Brain pericyte (primary cell): Measurements from ENCODE around the gene RDX.
"Not testable (repeated sequence)": the region's sequence is repeated elsewhere in the genome, so short reads cannot be mapped to it uniquely, and the experiment has no call there.

Experiments
- DNase-seq: peaks from one replicate; pipeline ENCODE4 v3.0.0-alpha.2; 2012; ENCODE audit warnings: low read depth, low spot score

RDX gene

GRCh38 chr11:110200241-110200640 lies 96.2 kb downstream of the RDX start:
- no peak for DNase-seq

GRCh38 chr11:110199184-110199981 lies 97.0 kb downstream of the RDX start:
- no peak for DNase-seq

- DNase-seq, result no peak
Observed at GRCh38 chr11:110198031-110198729, 98.2 kb downstream of the RDX start.

GRCh38 chr11:110196884-110197420 lies 99.5 kb downstream of the RDX start:
- DNase-seq, result no peak

GRCh38 chr11:110196241-110196754 lies 100.1 kb downstream of the RDX start:
- DNase-seq, result no peak

GRCh38 chr11:110194211-110194766 lies 102.1 kb downstream of the RDX start:
- DNase-seq, result not testable (repeated sequence)

GRCh38 chr11:110192604-110193282 lies 103.7 kb downstream of the RDX start:
- DNase-seq, result not testable (repeated sequence)

- DNase-seq, result no peak
Observed at GRCh38 chr11:110190885-110191284, 105.5 kb downstream of the RDX start.

GRCh38 chr11:110187731-110188130 lies 108.7 kb downstream of the RDX start:
- DNase-seq, result no peak

GRCh38 chr11:110186867-110187266 lies 109.5 kb downstream of the RDX start:
- DNase-seq, result no peak

- no peak for DNase-seq
Observed at GRCh38 chr11:110186456-110186855, 110.0 kb downstream of the RDX start.

GRCh38 chr11:110185599-110185998 lies 110.8 kb downstream of the RDX start:
- no peak for DNase-seq

- peak; percentile 56 for DNase-seq
Observed at GRCh38 chr11:110185121-110185591, 111.3 kb downstream of the RDX start.

- no peak for DNase-seq
Observed at GRCh38 chr11:110184456-110184855, 112.0 kb downstream of the RDX start.

- DNase-seq, result no peak
Observed at GRCh38 chr11:110182886-110183285, 113.5 kb downstream of the RDX start.

- DNase-seq, result no peak
Observed at GRCh38 chr11:110179064-110179463, 117.3 kb downstream of the RDX start.

GRCh38 chr11:110177086-110177456 lies 119.3 kb downstream of the RDX start:
- DNase-seq, result no peak

GRCh38 chr11:110176366-110177085 lies 119.9 kb downstream of the RDX start:
- DNase-seq, result no peak

- no peak for DNase-seq
Observed at GRCh38 chr11:110174645-110175310, 121.6 kb downstream of the RDX start.
